Measurements from ENCODE around the gene NUMA1.
A peak's percentile ranks its signal among the peaks of the same experiment; 100 is the strongest.

Gene NUMA1

GRCh38 chr11:72080326-72081183, at the start of gene NUMA1, which contains the start of gene LRRC51:
Gene NUMA1, minus strand, starts transcription at chr11:72080542. Its CDS starts 44,599 bp downstream, at chr11:72035943.
Gene LRRC51, plus strand, starts transcription at chr11:72080850. Its CDS starts 8,234 bp downstream, at chr11:72089084.
- in situ Hi-C loops (cut with MboI; ENCODE audit: low pct_unique_long_range_greater_than_20kb, low sequenced_read_pairs), result no loop called here
- DNase-seq, result peak; percentile 100

- DNase-seq, result no peak
- in situ Hi-C loops (cut with MboI; ENCODE audit: low pct_unique_long_range_greater_than_20kb, low sequenced_read_pairs), result no loop called here
Measured at GRCh38 chr11:72129381-72129780, 49.0 kb upstream of the NUMA1 start.

GRCh38 chr11:72127923-72128322, 47.6 kb upstream of the NUMA1 start:
- in situ Hi-C loops (cut with MboI; ENCODE audit: low pct_unique_long_range_greater_than_20kb, low sequenced_read_pairs), result no loop called here
- DNase-seq, result no peak

GRCh38 chr11:72125956-72126355, 45.6 kb upstream of the NUMA1 start:
- in situ Hi-C loops (cut with MboI; ENCODE audit: low pct_unique_long_range_greater_than_20kb, low sequenced_read_pairs), result no loop called here
- DNase-seq, result no peak

GRCh38 chr11:72124046-72124445, 43.7 kb upstream of the NUMA1 start:
- no peak for DNase-seq
- in situ Hi-C loops (cut with MboI; ENCODE audit: low pct_unique_long_range_greater_than_20kb, low sequenced_read_pairs), result no loop called here

- DNase-seq, result no peak
- in situ Hi-C loops (cut with MboI; ENCODE audit: low pct_unique_long_range_greater_than_20kb, low sequenced_read_pairs), result no loop called here
Measured at GRCh38 chr11:72123117-72123653, 42.8 kb upstream of the NUMA1 start.

- in situ Hi-C loops (cut with MboI; ENCODE audit: low pct_unique_long_range_greater_than_20kb, low sequenced_read_pairs), result no loop called here
- no peak for DNase-seq
Measured at GRCh38 chr11:72122607-72123006, 42.3 kb upstream of the NUMA1 start.

GRCh38 chr11:72120930-72121329, 40.6 kb upstream of the NUMA1 start:
- DNase-seq, result no peak
- in situ Hi-C loops (cut with MboI; ENCODE audit: low pct_unique_long_range_greater_than_20kb, low sequenced_read_pairs), result no loop called here

GRCh38 chr11:72119198-72119597, 38.9 kb upstream of the NUMA1 start:
- DNase-seq, result no peak
- in situ Hi-C loops (cut with MboI; ENCODE audit: low pct_unique_long_range_greater_than_20kb, low sequenced_read_pairs), result no loop called here

- in situ Hi-C loops (cut with MboI; ENCODE audit: low pct_unique_long_range_greater_than_20kb, low sequenced_read_pairs), result no loop called here
Measured at GRCh38 chr11:72116019-72116755, 35.8 kb upstream of the NUMA1 start.

GRCh38 chr11:72114570-72114969, 34.2 kb upstream of the NUMA1 start:
- no peak for DNase-seq
- in situ Hi-C loops (cut with MboI; ENCODE audit: low pct_unique_long_range_greater_than_20kb, low sequenced_read_pairs), result no loop called here

More at GRCh38 chr11:72116019-72116755, 35.8 kb upstream of the NUMA1 start:
- no peak for DNase-seq

GRCh38 chr11:72112978-72113808, 32.9 kb upstream of the NUMA1 start:
- no peak for DNase-seq
- in situ Hi-C loops (cut with MboI; ENCODE audit: low pct_unique_long_range_greater_than_20kb, low sequenced_read_pairs), result no loop called here

GRCh38 chr11:72112143-72112977, 32.0 kb upstream of the NUMA1 start, which contains the start of gene ANAPC15:
Gene ANAPC15, minus strand, starts transcription at chr11:72112695. Its CDS starts 1,419 bp downstream, at chr11:72111276.
- DNase-seq, result peak; percentile 99
- in situ Hi-C loops (cut with MboI; ENCODE audit: low pct_unique_long_range_greater_than_20kb, low sequenced_read_pairs), result no loop called here

GRCh38 chr11:72111300-72112142, 31.2 kb upstream of the NUMA1 start:
- DNase-seq, result no peak
- in situ Hi-C loops (cut with MboI; ENCODE audit: low pct_unique_long_range_greater_than_20kb, low sequenced_read_pairs), result no loop called here

- DNase-seq, result no peak
- in situ Hi-C loops (cut with MboI; ENCODE audit: low pct_unique_long_range_greater_than_20kb, low sequenced_read_pairs), result no loop called here
Measured at GRCh38 chr11:72105888-72106287, 25.5 kb upstream of the NUMA1 start, which contains the start of gene TOMT. Gene TOMT, plus strand, starts transcription at chr11:72105924. Its CDS starts 28 bp downstream, at chr11:72105952.

GRCh38 chr11:72103754-72104167, 23.4 kb upstream of the NUMA1 start:
- in situ Hi-C loops (cut with MboI; ENCODE audit: low pct_unique_long_range_greater_than_20kb, low sequenced_read_pairs), result no loop called here
- no peak for DNase-seq
